Measurements from ENCODE around the gene HACE1. TPM values are rescaled to one million over a fixed set of nuclear protein-coding genes. Genes with fewer than 3 reads are reported as not detected.

The HACE1 gene
- total RNA-seq, 4 donors from 2014 or later: 9.8 to 30.1 (median 16.8) TPM

- ATAC-seq (ENCODE audit: low FRiP score) (no peak), DNase-seq (ENCODE audit: low spot score) (no peak)
- TF ChIP-seq CTCF (IDR thresholded peaks at IDR 0.05): no peak
Measured at GRCh38 chr6:104710543-104711335, 149.0 kb downstream of the HACE1 start.

GRCh38 chr6:104705916-104706442 lies 153.7 kb downstream of the HACE1 start:
- ATAC-seq (ENCODE audit: low FRiP score) (no peak), DNase-seq (ENCODE audit: low spot score) (no peak)
- no peak for TF ChIP-seq CTCF (IDR thresholded peaks at IDR 0.05)

GRCh38 chr6:104705095-104705707 lies 154.5 kb downstream of the HACE1 start:
- DNase-seq (ENCODE audit: low spot score) (no peak), ATAC-seq (ENCODE audit: low FRiP score) (no peak)
- TF ChIP-seq CTCF (IDR thresholded peaks at IDR 0.05): no peak

GRCh38 chr6:104704191-104704590 lies 155.5 kb downstream of the HACE1 start:
- no peak for TF ChIP-seq CTCF (IDR thresholded peaks at IDR 0.05)
- no peak for ATAC-seq (ENCODE audit: low FRiP score)
- DNase-seq (ENCODE audit: low spot score): no peak

GRCh38 chr6:104702126-104702841 lies 157.4 kb downstream of the HACE1 start:
- ATAC-seq (ENCODE audit: low FRiP score) (no peak), DNase-seq (ENCODE audit: low spot score) (no peak)
- TF ChIP-seq CTCF (IDR thresholded peaks at IDR 0.05): no peak

- ATAC-seq (ENCODE audit: low FRiP score) (no peak), DNase-seq (ENCODE audit: low spot score) (no peak)
- no peak for TF ChIP-seq CTCF (IDR thresholded peaks at IDR 0.05)
Measured at GRCh38 chr6:104700371-104701185, 159.1 kb downstream of the HACE1 start.

All from omental fat pad (tissue), 4 donors.